HG03342 (cell line): ENCODE data around the gene HMGCL.
A peak's percentile ranks its signal among the peaks of the same experiment; 100 is the strongest.

Experiments used
- ATAC-seq: cut with Tn5 transposase; IDR thresholded peaks from one replicate; pipeline ENCODE4 v1.9.1; 2021; ENCODE audit warnings: mild to moderate bottlenecking, moderate library complexity; ENCODE audit not compliant: unreplicated experiment

HMGCL gene

DNA sequence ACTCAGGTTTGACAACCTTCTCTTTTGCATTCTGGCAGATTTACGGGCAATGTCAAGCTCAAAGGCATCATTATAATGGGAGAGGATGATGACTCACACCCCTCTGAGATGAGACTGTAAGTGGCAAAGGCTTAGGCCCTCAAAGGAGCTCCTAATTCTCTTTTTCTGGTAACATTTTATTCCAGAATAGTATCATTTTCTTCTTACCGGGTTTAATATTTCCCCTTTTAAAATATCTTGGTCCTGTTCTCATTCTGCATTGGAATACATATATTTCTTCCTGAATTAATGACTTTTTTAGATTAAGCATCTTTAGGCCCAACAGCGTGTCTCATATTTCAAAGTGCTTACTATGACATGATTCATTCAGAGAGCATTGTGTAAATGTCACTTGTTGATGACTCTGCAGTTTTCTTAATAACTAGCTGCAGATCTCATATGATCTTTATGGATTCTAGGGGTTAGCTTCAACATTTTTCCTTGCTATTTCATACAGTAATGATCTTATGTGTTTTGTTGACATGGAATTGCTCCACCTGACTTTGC, 45.3 kb downstream of the HMGCL start:
- ATAC-seq = no peak

DNA sequence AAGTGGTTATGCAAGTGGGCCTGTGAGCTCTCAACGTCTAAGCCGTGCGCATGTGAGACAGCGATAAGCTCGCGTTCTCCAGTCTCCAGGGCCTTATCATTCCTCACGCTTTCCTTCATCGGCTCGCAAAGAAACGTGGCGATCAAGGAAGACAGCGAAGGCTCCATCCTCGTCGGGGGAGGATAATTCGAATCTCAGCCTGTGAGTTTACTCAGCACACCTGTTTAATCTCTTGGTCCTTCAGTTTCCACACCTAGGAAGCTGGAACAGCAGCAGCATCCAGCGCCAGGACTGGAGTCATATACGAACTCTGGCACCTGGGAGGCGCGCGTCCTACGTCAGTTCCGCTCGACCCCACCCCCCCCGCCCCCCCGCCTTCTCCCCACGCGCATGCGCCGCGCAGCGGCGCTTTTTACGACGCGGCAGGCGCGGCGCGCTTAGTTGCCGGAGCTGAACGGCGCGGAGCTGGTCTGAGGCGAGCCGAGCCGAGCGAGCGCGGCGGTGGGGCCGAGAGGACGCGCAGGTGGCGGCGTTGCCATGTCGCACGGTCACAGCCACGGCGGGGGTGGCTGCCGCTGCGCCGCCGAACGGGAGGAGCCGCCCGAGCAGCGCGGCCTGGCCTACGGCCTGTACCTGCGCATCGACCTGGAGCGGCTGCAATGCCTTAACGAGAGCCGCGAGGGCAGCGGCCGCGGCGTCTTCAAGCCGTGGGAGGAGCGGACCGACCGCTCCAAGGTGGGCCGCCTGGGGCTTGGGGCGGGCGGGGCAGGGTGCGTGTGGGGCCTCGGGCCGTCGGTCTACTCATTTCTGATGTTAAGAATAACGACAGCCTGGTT, 47.0 kb downstream of the HMGCL start, which contains the start of gene PITHD1:
Gene PITHD1 (plus strand): TSS at position 440 of the 836 bp plus-strand sequence. CDS start 98 bp downstream, at position 538.
- peak; percentile 66 for ATAC-seq

DNA sequence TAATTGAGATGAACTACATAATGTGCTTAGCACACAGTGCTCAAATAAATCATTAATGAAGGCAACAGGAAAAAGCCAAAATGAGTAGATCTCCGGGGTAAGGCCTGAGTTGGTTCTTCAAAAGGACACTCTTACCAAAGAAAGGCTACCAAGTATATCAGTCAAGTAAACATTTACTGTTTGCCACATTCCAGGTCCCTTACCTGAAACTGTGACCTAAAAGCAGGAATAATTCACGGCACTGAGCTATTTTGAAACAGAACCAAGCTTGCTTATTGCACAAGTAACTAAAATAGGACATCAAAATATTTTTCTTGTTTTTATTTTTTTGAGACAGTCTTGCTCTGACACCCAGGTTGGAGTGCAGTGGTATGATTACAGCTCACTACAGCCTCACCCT, 49.0 kb downstream of the HMGCL start:
- ATAC-seq = no peak

DNA sequence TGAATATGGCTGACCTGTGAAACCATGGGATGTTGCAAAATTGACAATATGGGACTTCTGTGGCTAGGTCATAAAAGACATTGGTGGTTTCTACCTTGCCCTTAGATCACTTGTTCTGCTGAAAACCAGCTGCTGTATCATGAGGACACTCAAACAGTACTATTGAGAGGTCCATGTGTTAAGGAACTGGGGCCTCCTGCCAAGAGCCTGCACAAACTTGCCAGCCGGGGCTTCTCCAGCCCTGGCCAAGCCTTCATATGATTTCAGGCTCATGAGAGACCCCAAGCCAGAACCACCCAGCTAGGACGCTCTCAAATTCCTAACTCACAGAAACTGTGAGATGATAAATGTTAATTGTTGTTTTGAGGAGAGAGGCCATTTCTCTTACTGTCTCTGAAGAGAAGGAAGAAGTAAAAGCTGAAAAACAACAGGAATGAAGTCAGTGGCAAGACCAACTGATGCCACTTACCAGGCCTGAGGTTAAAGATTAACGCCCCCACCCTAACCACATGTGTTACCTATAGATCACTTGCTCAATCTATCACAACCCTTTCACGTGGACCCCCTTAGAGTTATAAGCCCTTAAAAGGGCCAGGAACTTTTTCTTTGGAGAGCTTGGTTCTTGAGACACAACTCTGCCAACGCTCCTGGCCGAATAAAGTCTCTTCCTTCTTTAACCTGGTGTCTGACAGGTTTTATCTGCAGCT, 50.9 kb downstream of the HMGCL start:
- no peak for ATAC-seq

DNA sequence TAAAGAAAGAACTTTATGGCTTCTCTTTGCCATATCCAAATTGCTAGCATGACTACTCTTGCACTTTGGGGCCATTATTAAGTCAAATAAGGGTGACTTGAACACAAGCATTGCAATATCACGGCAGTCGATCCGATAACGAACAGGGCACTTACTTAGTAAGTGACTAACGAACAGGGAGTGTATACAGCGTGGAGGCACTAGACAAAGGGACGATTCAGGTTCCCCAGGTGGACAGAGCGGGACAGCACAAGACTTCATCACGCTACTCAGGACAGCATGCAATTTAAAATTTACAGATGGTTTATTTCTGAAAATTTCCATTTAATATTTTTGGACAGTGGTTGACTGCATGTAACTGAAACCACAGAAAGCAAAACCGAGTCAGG, 52.4 kb downstream of the HMGCL start:
- no peak for ATAC-seq

DNA sequence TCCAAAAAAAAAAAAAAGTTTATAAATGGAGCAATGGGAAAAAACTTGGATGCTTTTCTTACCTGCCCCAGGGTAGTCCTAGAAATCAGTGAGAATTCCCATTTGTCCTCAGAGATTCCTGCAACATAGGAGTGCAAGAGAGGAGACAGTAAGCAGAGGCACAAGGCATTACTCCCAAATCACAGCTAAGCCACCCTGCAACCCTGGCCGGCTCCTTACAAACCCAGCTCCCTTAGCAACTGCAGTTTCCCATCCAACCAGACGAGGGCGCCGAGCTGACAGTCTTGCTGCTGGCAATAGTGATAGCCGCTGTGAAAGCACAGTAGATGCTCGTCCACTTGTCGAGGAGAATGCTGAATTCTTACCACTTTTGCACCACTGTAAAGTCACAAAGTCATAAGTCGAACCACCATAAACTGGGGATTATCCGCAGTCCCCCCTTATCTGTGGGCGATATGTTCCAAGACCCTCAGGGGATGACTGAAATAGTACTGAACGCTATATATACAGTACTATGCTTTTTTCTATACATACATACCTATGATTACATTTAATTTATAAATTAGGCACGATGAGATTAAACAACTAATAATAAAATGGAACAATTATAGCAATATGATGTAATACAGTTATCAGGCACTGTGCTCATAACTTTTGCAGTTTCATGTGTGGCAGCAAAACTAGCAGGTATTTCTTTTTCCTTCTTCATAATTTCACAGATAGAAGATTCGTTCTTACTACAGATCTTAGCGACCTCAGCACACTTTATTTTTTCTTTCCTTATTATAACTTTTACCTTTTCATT, 53.0 kb downstream of the HMGCL start:
- no peak for ATAC-seq

DNA sequence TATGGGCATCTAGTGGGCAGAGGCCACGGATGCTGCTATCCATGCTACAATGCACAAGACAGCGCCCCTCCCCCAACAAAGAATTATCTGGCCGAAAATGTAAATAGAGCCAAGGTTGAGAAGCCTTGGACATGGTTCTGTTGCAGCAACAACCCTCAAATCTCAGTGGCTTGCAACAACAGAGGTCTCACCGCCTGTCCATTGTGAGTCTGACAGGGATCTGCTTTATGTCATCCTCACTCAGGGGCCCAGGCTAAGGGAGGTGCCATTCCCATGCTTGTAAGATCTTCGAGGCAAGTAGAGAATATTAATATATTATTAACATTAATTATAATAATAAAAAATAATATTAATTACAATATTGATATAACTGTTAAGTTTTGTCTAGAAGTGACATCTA, 56.5 kb downstream of the HMGCL start:
- no peak for ATAC-seq

DNA sequence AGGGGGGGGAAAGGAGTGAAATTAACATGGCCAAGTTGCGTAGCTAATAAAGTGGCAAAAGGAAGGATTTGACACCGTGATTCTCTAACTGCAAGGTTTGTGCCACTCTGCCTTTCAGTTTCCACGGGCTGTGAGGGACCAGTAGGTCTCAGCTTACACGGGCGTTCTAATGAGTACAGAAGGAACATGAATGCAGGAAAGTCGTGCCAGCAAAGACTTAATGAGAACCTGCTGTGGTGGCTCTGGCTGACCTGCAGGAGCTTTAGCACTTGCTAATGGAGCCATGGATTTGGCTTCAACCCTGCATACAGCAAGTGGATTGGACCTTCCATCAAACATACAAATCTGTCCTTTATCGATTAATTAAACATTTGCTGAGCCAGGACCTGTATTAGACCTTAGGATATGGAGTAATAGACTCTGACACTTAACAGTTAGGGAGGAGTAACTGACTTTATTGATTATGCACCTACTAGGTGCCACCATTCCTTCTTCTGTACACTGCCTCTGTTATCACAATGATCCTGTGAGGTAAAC, 62.1 kb downstream of the HMGCL start:
- no peak for ATAC-seq

DNA sequence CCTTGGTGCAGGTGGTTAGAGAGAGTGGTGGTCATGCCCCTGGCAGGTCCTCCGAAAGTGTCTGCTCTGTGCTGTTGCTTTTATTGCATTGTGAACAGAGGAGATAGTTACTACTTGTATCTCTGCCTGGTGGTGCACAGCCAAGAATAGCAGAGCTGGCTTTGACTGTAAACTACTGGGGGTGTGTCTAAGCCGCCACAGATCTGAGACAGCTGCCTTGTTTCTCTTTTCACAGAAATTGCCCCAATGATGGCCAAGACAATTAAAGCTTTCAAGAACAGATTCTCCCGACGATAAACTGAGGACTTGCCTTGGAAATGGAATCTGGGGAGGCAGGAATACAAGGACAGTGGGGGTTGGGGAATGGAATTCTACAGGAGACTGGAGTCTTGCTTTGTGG, 66.0 kb downstream of the HMGCL start:
- ATAC-seq = no peak

DNA sequence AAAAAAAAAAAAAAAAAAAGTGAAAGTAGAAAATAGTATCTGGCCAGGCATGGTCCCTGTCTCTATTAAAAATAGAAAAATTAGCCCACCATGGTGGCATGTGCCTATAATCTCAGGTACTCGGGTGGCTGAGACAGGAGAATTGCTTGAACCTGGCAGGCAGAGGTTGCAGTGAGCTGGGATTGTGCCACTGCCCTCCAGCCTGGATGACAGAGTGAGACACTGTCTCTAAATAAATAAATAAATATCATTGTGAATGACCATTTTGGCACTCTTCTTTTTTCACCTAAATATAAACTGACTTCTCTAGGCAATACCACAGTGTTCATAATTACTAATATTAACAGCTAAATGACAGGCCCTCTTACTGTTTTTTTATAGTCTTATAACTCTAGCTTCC, 67.4 kb downstream of the HMGCL start:
- ATAC-seq = no peak

DNA sequence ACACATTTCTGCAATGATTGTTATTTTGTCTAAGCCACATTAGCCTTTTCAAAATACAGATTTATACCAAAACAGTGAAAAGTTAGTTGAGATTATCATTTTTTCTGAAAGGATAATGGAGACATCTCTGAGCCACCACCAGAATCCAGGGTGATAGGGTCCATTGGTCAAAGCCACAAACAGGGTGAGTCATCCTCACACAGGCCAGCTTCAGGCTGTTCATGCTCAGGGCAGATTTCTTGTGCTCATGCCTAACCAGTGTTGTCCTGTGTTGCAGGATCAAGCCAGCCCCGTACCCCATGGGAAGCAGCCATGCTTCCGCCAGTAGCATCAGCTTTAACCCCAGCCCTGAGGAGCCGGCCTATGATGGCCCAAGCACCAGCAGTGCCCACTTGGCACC, 68.6 kb downstream of the HMGCL start:
- no peak for ATAC-seq

DNA sequence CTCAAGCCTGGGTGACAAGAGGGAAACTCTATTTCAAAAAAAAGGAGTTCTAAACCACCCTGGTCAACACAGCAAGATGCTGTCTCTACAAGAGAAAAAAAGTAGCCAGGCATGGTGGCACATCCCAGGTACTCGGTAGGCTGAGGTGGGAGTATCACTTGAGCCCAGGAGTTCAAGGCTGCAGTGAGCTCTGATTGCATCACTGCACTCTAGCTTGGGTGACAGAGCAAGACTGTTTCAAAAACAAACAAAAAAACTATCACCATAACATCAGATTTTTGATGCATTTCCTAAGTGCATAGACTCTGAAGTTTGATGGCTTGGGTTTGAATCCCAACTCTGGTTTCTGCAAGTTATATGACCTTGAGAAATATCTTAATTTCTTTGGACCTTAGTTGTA, 72.3 kb downstream of the HMGCL start:
- no peak for ATAC-seq
